ENCODE results near the gene TMEM186. TPM values are rescaled to one million over a fixed set of nuclear protein-coding genes. Genes with fewer than 3 reads are reported as not detected.
A peak's percentile ranks its signal among the peaks of the same experiment; 100 is the strongest.
"Not testable (repeated sequence)": the region's sequence is repeated elsewhere in the genome, so short reads cannot be mapped to it uniquely, and the experiment has no call there.

Gene TMEM186
- total RNA-seq (2014; rRNA removed; shearing (Covaris generic)): 2.0 and 4.9 TPM in 2 replicates
- polyA plus RNA-seq (2016; fragmentation: Nextera tagmentation; extraction: Ambion mirVana): 10.8 and 12.1 TPM in 2 replicates

- H3K9ac ChIP-seq: peak within 1 kb of the TSS; percentile 100
- no peaks in the 10 kb centered on the region for H3K9me2 ChIP-seq (ENCODE audit: insufficient read depth)
- peak within 1 kb of the TSS; percentile 97 for H3K4me3 ChIP-seq
- H3K4me2 ChIP-seq (ENCODE audit: unreplicated experiment): peak within 1 kb of the TSS; percentile 95
- 1% methylated on average over 44 to 61 of the region's 61 CpGs for WGBS, 2 experiments (ENCODE audit: low coverage in 1 of 2, low lambda C conversion rate in 2 of 2, missing lambda C conversion rate in 2 of 2)
- H3K27ac ChIP-seq: peak within 1 kb of the TSS; percentile 98
- in situ Hi-C loops (cut with MboI): loop anchor here (10.0 kb wide), 1 partner anchor 223 kb away; no protein-coding TSS in a partner anchor
- H3K27me3 ChIP-seq (replicated peaks; ENCODE audit: insufficient read depth): no peaks in the 10 kb centered on the region
- no peaks in the 10 kb centered on the region; the same call in 1 of the 2 replicates for H3F3A ChIP-seq (ENCODE audit: insufficient read depth)
- peak; percentile 99 for DNase-seq
- H4K20me1 ChIP-seq (ENCODE audit: insufficient read depth): no peaks in the 10 kb centered on the region; the same call in 1 of the 2 replicates
- no peaks in the 10 kb centered on the region for H3K9me3 ChIP-seq (ENCODE audit: low read depth)
- H3K79me2 ChIP-seq (ENCODE audit: insufficient read depth): peaks cover 84% of the 10 kb centered on the region
- H2AFZ ChIP-seq: peak within 1 kb of the TSS; percentile 87
- H3K36me3 ChIP-seq (ENCODE audit: low read depth): peaks cover 16% of the 10 kb centered on the region; the same call in 1 of the 2 replicates
- H3K4me1 ChIP-seq (ENCODE audit: insufficient read depth): peaks cover 29% of the 10 kb centered on the region
- TF ChIP-seq EZH2phosphoT487 (IDR thresholded peaks at IDR 0.05; ENCODE audit: insufficient read depth, low read depth) (no peak), EZH2 (IDR thresholded peaks at IDR 0.05; ENCODE audit: insufficient read depth, poor library complexity, severe bottlenecking) (no peak)
Measured at GRCh38 chr16:8797364-8798173, at the start of gene TMEM186, which contains the start of gene PMM2. TSS of gene TMEM186 (minus strand) at chr16:8797639. CDS start at chr16:8797614, 25 bp downstream. TSS of gene PMM2 (plus strand) at chr16:8797839. CDS start at chr16:8797883, 44 bp downstream.

- peaks cover 6% of the 10 kb centered on the region; the same call in 1 of the 2 replicates for H3K36me3 ChIP-seq (ENCODE audit: low read depth)
- WGBS, 2 experiments (ENCODE audit: low coverage in 1 of 2, low lambda C conversion rate in 2 of 2, missing lambda C conversion rate in 2 of 2): 74% methylated on average over 13 of the region's 13 CpGs
- no peaks in the 10 kb centered on the region for H3K9me2 ChIP-seq (ENCODE audit: insufficient read depth)
- no peak overlapping the region for H2AFZ ChIP-seq
- H4K20me1 ChIP-seq (ENCODE audit: insufficient read depth): no peaks in the 10 kb centered on the region; the same call in 1 of the 2 replicates
- H3K9ac ChIP-seq: no peak overlapping the region
- no peaks in the 10 kb centered on the region for H3K27me3 ChIP-seq (replicated peaks; ENCODE audit: insufficient read depth)
- TF ChIP-seq EZH2phosphoT487 (IDR thresholded peaks at IDR 0.05; ENCODE audit: insufficient read depth, low read depth) (no peak), EZH2 (IDR thresholded peaks at IDR 0.05; ENCODE audit: insufficient read depth, poor library complexity, severe bottlenecking) (no peak)
- H3K4me2 ChIP-seq (ENCODE audit: unreplicated experiment): no peak overlapping the region
- H3F3A ChIP-seq (ENCODE audit: insufficient read depth): peaks cover 63% of the 10 kb centered on the region
- no peak overlapping the region for H3K27ac ChIP-seq
- H3K9me3 ChIP-seq (ENCODE audit: low read depth): no peaks in the 10 kb centered on the region
- no peak overlapping the region for H3K4me3 ChIP-seq
- peaks cover 26% of the 10 kb centered on the region for H3K4me1 ChIP-seq (ENCODE audit: insufficient read depth)
- no peak for DNase-seq
- in situ Hi-C loops (cut with MboI): no loop called here
- H3K79me2 ChIP-seq (ENCODE audit: insufficient read depth): peaks cover 60% of the 10 kb centered on the region
Measured at GRCh38 chr16:8847145-8847544, 49.7 kb upstream of the TMEM186 start.

- Histone ChIP-seq H3F3A (ENCODE audit: insufficient read depth) (peaks cover 57% of the 10 kb centered on the region), H3K9me3 (ENCODE audit: low read depth) (no peaks in the 10 kb centered on the region), H3K36me3 (ENCODE audit: low read depth) (peaks cover 5% of the 10 kb centered on the region; the same call in 1 of the 2 replicates), H3K4me2 (ENCODE audit: unreplicated experiment) (no peak overlapping the region), H3K79me2 (ENCODE audit: insufficient read depth) (peaks cover 62% of the 10 kb centered on the region), H3K27ac (no peak overlapping the region), H3K4me3 (no peak overlapping the region), H3K27me3 (replicated peaks; ENCODE audit: insufficient read depth) (no peaks in the 10 kb centered on the region), H3K9me2 (ENCODE audit: insufficient read depth) (no peaks in the 10 kb centered on the region), H3K4me1 (ENCODE audit: insufficient read depth) (peaks cover 26% of the 10 kb centered on the region), H3K9ac (no peak overlapping the region), H2AFZ (no peak overlapping the region), H4K20me1 (ENCODE audit: insufficient read depth) (no peaks in the 10 kb centered on the region; the same call in 1 of the 2 replicates)
- WGBS, 2 experiments (ENCODE audit: low coverage in 1 of 2, low lambda C conversion rate in 2 of 2, missing lambda C conversion rate in 2 of 2): 82% methylated on average over 10 of the region's 10 CpGs
- in situ Hi-C loops (cut with MboI): no loop called here
- no peak for DNase-seq
- no peak for TF ChIP-seq EZH2 (IDR thresholded peaks at IDR 0.05; ENCODE audit: insufficient read depth, poor library complexity, severe bottlenecking)
- no peak for TF ChIP-seq EZH2phosphoT487 (IDR thresholded peaks at IDR 0.05; ENCODE audit: insufficient read depth, low read depth)
Measured at GRCh38 chr16:8846401-8846932, 49.0 kb upstream of the TMEM186 start.

GRCh38 chr16:8845699-8846298, 48.4 kb upstream of the TMEM186 start:
- WGBS, 2 experiments (ENCODE audit: low coverage in 1 of 2, low lambda C conversion rate in 2 of 2, missing lambda C conversion rate in 2 of 2): 90 to 97% methylated on average over 7 of the region's 7 CpGs
- Histone ChIP-seq H3K27ac (no peak overlapping the region), H3K4me3 (no peak overlapping the region), H3F3A (ENCODE audit: insufficient read depth) (peaks cover 50% of the 10 kb centered on the region), H2AFZ (no peak overlapping the region), H4K20me1 (ENCODE audit: insufficient read depth) (no peaks in the 10 kb centered on the region; the same call in 1 of the 2 replicates), H3K9me2 (ENCODE audit: insufficient read depth) (no peaks in the 10 kb centered on the region), H3K79me2 (ENCODE audit: insufficient read depth) (peaks cover 65% of the 10 kb centered on the region), H3K4me2 (ENCODE audit: unreplicated experiment) (no peak overlapping the region), H3K9me3 (ENCODE audit: low read depth) (no peaks in the 10 kb centered on the region), H3K9ac (no peak overlapping the region), H3K27me3 (replicated peaks; ENCODE audit: insufficient read depth) (no peaks in the 10 kb centered on the region), H3K4me1 (ENCODE audit: insufficient read depth) (peaks cover 23% of the 10 kb centered on the region), H3K36me3 (ENCODE audit: low read depth) (no peaks in the 10 kb centered on the region; the same call in 1 of the 2 replicates)
- DNase-seq: no peak
- in situ Hi-C loops (cut with MboI): no loop called here
- TF ChIP-seq EZH2 (IDR thresholded peaks at IDR 0.05; ENCODE audit: insufficient read depth, poor library complexity, severe bottlenecking): no peak
- TF ChIP-seq EZH2phosphoT487 (IDR thresholded peaks at IDR 0.05; ENCODE audit: insufficient read depth, low read depth): no peak

- H4K20me1 ChIP-seq (ENCODE audit: insufficient read depth); H3K9me2 ChIP-seq (ENCODE audit: insufficient read depth); H3K27ac ChIP-seq; H3K9ac ChIP-seq; DNase-seq; H3K36me3 ChIP-seq (ENCODE audit: low read depth); H3K4me1 ChIP-seq (ENCODE audit: insufficient read depth); H3K4me3 ChIP-seq; in situ Hi-C loops (cut with MboI); H2AFZ ChIP-seq; H3K9me3 ChIP-seq (ENCODE audit: low read depth); H3K4me2 ChIP-seq (ENCODE audit: unreplicated experiment); H3K27me3 ChIP-seq (replicated peaks; ENCODE audit: insufficient read depth): not testable (repeated sequence)
- Histone ChIP-seq H3K79me2 (ENCODE audit: insufficient read depth) (peaks cover 88% of the 10 kb centered on the region), H3F3A (ENCODE audit: insufficient read depth) (peaks cover 29% of the 10 kb centered on the region)
- 97 to 98% methylated on average over 6 to 8 of the region's 12 CpGs for WGBS, 2 experiments (ENCODE audit: low coverage in 1 of 2, low lambda C conversion rate in 2 of 2, missing lambda C conversion rate in 2 of 2)
Measured at GRCh38 chr16:8843296-8843695, 45.9 kb upstream of the TMEM186 start.

DNA sequence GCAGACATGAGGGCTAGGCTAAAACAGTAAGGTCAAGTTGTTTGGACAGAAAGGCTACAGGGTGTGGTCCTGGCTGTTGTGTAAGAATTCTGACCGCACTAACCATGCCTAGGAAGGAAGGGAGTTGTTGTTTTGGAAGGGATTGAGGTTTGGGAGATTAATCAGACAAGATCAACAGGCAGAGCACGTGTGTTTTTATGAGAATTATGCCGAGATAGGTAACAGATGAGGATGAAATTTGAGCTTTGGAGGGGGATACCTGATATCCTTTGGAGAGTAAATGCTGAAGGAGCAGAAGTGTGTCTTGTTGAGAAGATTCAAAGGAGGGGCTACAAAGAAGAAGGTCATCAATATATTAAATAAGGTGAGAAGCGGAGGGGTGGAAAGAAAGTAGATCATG, 44.6 kb upstream of the TMEM186 start:
- H2AFZ ChIP-seq; H3K4me3 ChIP-seq; H3K27me3 ChIP-seq (replicated peaks; ENCODE audit: insufficient read depth); in situ Hi-C loops (cut with MboI); H3K4me2 ChIP-seq (ENCODE audit: unreplicated experiment); H3K36me3 ChIP-seq (ENCODE audit: low read depth); H3K27ac ChIP-seq; H3K9ac ChIP-seq; H4K20me1 ChIP-seq (ENCODE audit: insufficient read depth); H3K9me3 ChIP-seq (ENCODE audit: low read depth); H3K9me2 ChIP-seq (ENCODE audit: insufficient read depth); H3K4me1 ChIP-seq (ENCODE audit: insufficient read depth): not testable (repeated sequence)
- Histone ChIP-seq H3F3A (ENCODE audit: insufficient read depth) (peaks cover 19% of the 10 kb centered on the region; the same call in 1 of the 2 replicates), H3K79me2 (ENCODE audit: insufficient read depth) (peaks cover 87% of the 10 kb centered on the region)
- 66 to 85% methylated on average over 3 to 4 of the region's 4 CpGs for WGBS, 2 experiments (ENCODE audit: low coverage in 1 of 2, low lambda C conversion rate in 2 of 2, missing lambda C conversion rate in 2 of 2)
- peak; percentile 38 for DNase-seq

All from GM23248 (cell line).